Mammary epithelial cell (primary cell): ENCODE results near the gene PTPN1.

ENCODE experiments used
- CTCF ChIP-seq, 2 donors: IDR thresholded peaks in 1 of 2; conservative IDR thresholded peaks in 1 of 2; 2 replicates each; pipeline ENCODE4 v1.5.1; 2011 to 2012; ENCODE audit warnings: inconsistent platforms in 2 of 2, low read length in 2 of 2, mild to moderate bottlenecking in 2 of 2, control low read depth in 1 of 2, low read depth in 1 of 2; ENCODE audit not compliant: insufficient read depth in 1 of 2; ENCODE audit errors: extremely low read depth in 1 of 2
- EZH2 ChIP-seq: IDR thresholded peaks from 2 replicates; pipeline ENCODE4 v1.6.1; 2012; ENCODE audit warnings: low read length, inconsistent platforms, borderline replicate concordance

- TF ChIP-seq CTCF (conservative IDR thresholded peaks at IDR 0.05 in 1 of 2, IDR thresholded peaks at IDR 0.05 in 1 of 2; ENCODE audit: extremely low read depth in 1 of 2, insufficient read depth in 1 of 2, low read depth in 1 of 2, low read length in 2 of 2): no peak
- TF ChIP-seq EZH2: no peak
Measured at GRCh38 chr20:50568549-50568942, 58.4 kb downstream of the PTPN1 start.
